ENCODE measurements around the gene PKDCC. TPM values are rescaled to one million over a fixed set of nuclear protein-coding genes. Genes with fewer than 3 reads are reported as not detected.

PKDCC gene
- total and polyA plus RNA-seq, 2 of the 8 experiments (the other 6 are each of a cell fraction or from before 2014, with no cell fraction given) = 49.9 to 80.1 TPM

DNA sequence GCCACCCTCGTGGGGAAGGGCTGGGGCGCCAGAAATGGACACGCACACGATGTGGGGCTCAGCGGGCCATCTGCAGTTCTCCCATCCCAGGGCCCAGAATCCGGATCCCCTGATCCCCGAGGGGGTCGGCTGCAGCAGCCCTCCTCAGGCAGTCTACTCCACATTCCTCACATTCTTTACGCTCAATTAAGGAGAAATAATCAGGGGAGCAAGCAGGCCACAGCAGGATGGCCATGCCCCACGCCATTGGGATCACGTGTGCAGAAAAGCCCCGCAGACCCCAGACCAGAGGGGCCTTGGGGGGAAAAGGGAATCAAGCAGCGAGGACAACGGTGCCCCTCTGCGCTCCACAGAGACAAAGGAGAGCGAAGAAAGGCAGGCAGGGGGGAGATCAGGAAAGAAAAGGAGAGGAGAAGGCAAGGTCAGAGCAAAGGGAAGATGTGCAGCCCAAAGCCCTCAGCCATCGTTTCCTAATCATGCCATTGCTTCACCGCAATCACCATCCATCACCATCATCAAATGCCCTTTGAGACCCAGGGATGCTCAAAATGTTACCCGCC is 17.5 kb upstream of the PKDCC start (continued):
- TF ChIP-seq TCF12 (IDR thresholded peaks at IDR 0.05; ENCODE audit: low read depth, low read length) (0 out of 2 replicates have a peak, but pooled peaks have one; percentile 41), GTF2F1 (IDR thresholded peaks at IDR 0.05; ENCODE audit: borderline replicate concordance, low read depth, low read length) (no peak), CHD2 (IDR thresholded peaks at IDR 0.05; ENCODE audit: low read length) (no peak), BACH1 (IDR thresholded peaks at IDR 0.05; ENCODE audit: low read length) (no peak), SP4 (IDR thresholded peaks at IDR 0.05; ENCODE audit: low read length) (no peak), SP1 (IDR thresholded peaks at IDR 0.05; ENCODE audit: low read depth, low read length) (peak; percentile 65; the same call in 1 of the 2 replicates), TBP (IDR thresholded peaks at IDR 0.05; ENCODE audit: low read depth, low read length) (no peak), RAD21 (IDR thresholded peaks at IDR 0.05 in 1 of 2, conservative IDR thresholded peaks at IDR 0.05 in 1 of 2; ENCODE audit: low read depth in 2 of 2, low read length in 2 of 2) (no peak; a peak in 1 of 4 replicates), FOSL1 (IDR thresholded peaks at IDR 0.05; ENCODE audit: insufficient read depth, low read depth, low read length) (no peak), RXRA (IDR thresholded peaks at IDR 0.05; ENCODE audit: insufficient read depth, low read depth, low read length) (0 out of 2 replicates have a peak, but pooled peaks have one; percentile 43), RFX5 (IDR thresholded peaks at IDR 0.05; ENCODE audit: borderline replicate concordance, low read depth, low read length) (no peak), KDM1A (IDR thresholded peaks at IDR 0.05; ENCODE audit: borderline replicate concordance, low read length) (peak; percentile 80; the same call in 1 of the 2 replicates), EP300 (IDR thresholded peaks at IDR 0.05; ENCODE audit: borderline replicate concordance in 1 of 2, low read depth in 2 of 2, low read length in 2 of 2) (0 out of 3 replicates have a peak, but pooled peaks of 1 of the 2 experiments have one; percentile 17), CHD1 (IDR thresholded peaks at IDR 0.05; ENCODE audit: low read depth, low read length) (no peak), TEAD4 (IDR thresholded peaks at IDR 0.05; ENCODE audit: low read depth, low read length) (peak; percentile 98), EGR1 (IDR thresholded peaks at IDR 0.05; ENCODE audit: borderline replicate concordance, low read depth, low read length) (no peak), CEBPB (IDR thresholded peaks at IDR 0.05; ENCODE audit: low read depth, low read length) (peak; percentile 39; the same call in 1 of the 2 replicates), SIN3A (conservative IDR thresholded peaks at IDR 0.05 in 1 of 2, IDR thresholded peaks at IDR 0.05 in 1 of 2; ENCODE audit: low read depth in 1 of 2, low read length in 2 of 2) (no peak), ASH2L (IDR thresholded peaks at IDR 0.05; ENCODE audit: low read length) (peak; percentile 95), TAF1 (IDR thresholded peaks at IDR 0.05; ENCODE audit: low read depth, low read length) (no peak)
- TF ChIP-seq, protein P1, sequence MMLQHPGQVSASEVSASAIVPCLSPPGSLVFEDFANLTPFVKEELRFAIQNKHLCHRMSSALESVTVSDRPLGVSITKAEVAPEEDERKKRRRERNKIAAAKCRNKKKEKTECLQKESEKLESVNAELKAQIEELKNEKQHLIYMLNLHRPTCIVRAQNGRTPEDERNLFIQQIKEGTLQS (IDR thresholded peaks at IDR 0.05; ENCODE audit: insufficient read depth, low read depth, low read length) = no peak
- TF ChIP-seq, protein P2, sequence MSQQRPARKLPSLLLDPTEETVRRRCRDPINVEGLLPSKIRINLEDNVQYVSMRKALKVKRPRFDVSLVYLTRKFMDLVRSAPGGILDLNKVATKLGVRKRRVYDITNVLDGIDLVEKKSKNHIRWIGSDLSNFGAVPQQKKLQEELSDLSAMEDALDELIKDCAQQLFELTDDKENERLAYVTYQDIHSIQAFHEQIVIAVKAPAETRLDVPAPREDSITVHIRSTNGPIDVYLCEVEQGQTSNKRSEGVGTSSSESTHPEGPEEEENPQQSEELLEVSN (IDR thresholded peaks at IDR 0.05) = peak; percentile 80; the same call in 1 of the 2 replicates
- TF ChIP-seq, protein P3, sequence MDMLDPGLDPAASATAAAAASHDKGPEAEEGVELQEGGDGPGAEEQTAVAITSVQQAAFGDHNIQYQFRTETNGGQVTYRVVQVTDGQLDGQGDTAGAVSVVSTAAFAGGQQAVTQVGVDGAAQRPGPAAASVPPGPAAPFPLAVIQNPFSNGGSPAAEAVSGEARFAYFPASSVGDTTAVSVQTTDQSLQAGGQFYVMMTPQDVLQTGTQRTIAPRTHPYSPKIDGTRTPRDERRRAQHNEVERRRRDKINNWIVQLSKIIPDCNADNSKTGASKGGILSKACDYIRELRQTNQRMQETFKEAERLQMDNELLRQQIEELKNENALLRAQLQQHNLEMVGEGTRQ (IDR thresholded peaks at IDR 0.05; ENCODE audit: low read length) = peak; percentile 77
